Measurements from ENCODE around the gene PRSS16. TPM values are rescaled to one million over a fixed set of nuclear protein-coding genes. Genes with fewer than 3 reads are reported as not detected.

Gene PRSS16, protein sequence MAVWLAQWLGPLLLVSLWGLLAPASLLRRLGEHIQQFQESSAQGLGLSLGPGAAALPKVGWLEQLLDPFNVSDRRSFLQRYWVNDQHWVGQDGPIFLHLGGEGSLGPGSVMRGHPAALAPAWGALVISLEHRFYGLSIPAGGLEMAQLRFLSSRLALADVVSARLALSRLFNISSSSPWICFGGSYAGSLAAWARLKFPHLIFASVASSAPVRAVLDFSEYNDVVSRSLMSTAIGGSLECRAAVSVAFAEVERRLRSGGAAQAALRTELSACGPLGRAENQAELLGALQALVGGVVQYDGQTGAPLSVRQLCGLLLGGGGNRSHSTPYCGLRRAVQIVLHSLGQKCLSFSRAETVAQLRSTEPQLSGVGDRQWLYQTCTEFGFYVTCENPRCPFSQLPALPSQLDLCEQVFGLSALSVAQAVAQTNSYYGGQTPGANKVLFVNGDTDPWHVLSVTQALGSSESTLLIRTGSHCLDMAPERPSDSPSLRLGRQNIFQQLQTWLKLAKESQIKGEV
- 0.47 TPM for total RNA-seq

DNA sequence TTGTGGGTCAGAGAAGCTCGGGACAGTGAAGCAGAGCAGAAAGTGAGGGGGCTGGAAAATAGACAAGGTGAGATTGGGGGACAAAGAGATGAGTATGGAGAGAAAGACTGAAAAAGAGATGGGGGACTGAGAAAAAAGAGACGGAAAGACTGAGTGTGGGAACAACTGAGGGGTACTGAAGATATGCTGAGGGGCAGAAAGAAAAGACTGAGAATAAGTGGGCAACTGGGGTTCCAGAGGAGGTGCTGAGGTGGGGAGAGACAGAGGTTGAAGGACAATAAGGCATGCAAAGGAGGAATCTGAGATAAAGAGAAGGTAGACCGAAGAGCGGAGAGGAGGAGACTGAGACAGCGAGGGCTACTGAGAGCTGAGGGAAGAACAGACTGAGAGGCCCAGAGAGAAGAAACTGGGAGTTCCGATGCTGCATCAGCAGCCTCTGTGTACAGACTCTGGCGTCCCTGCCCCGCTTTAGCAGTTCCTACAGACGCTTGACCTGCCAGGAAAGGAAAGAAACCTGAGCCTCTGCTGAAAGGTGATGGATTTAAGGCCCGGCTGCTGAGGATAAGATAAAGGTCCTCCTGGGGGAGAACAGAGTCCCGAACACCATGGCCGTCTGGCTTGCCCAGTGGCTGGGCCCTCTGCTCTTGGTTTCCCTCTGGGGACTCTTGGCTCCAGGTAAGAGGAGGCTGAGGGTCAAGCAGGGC lies at the start of gene PRSS16:
Gene PRSS16 (plus strand): TSS at position 569 of the 704 bp plus-strand sequence. CDS start 37 bp downstream, at position 606.

Other genes with a start within 250 kb of the PRSS16 start
- not detected for gene POM121L2, start 64.6 kb downstream of the PRSS16 start, total RNA-seq
- 6.2 TPM for gene ZNF391, start 141.1 kb downstream of the PRSS16 start, total RNA-seq
- gene ZNF184, start 225.4 kb downstream of the PRSS16 start, total RNA-seq, result 11.0 TPM